CD4-positive, alpha-beta T cell treated with Interleukin-17A for 1 hour (primary cell): Measurements from ENCODE around the gene FBLN2.

Experiments used
- DNase-seq: peaks from one replicate; pipeline ENCODE4 v3.0.0-alpha.2; 2020

The FBLN2 gene

DNA sequence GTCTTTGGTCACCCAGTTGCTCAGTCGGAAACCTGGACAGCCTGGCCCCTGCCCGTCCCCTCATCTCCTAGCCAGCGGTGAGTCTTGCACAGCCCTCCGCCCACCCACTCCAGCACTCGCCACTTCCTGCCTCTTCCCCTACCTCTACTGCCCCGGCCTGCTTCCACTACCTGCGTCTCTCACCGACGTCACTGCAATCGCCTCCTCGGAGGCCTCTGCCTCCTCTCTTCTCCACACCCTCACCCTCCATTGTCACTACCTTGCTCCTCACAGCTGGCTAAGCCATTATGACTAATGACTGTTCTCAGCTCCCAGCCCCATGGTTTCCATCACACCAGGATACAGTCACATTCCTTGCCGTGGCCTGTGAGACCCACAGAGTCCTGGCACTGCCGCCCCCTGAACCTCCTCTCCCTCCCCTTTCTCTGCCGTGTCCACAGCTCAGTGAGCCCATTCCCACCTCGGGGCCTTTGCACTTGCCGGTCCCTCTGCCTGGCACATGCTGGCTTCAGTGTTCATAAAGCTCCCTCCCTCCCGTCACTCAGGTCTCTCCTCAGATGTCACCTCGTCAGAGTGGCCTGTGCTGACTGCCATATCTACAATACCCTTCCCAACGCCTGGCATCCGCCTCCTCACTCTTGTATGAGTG is 104.8 kb downstream of the FBLN2 start:
- peak; percentile 11 for DNase-seq

DNA sequence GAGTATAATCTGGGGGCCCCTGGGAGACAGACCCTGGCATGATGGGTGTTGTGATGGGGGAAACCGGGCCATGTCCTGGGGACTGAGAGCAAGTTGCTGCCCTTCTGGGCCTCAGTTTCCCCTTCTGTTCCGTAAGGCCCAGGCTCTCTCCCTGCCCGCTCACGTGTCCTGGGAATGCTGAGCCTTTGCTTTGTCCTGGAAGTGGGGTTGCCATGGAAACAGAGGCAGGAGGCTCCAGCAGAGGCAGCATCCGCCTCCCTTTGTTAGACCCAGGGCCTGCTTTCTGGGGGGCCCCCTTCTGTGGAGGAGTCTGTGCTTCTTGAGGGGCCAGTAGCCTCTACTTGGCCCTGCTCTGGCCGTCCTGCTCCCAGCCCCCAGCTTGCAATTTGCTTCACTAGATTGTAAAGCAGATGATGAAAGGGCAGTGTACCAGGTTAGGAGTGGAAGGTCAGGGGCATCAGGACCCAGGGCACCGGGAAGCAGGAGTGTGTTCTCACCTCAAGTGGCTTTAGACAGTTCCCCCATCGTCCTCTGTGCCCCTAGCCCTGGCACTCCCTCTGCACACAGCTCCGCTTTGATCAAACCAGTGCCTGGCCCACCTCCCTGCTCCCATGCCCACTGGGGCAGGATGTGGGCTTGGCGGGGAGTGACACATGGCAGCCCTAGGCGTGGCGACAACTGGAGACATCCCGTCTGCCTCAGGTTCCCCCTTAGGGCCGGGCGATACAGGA is 105.6 kb downstream of the FBLN2 start:
- DNase-seq = peak; percentile 35

DNA sequence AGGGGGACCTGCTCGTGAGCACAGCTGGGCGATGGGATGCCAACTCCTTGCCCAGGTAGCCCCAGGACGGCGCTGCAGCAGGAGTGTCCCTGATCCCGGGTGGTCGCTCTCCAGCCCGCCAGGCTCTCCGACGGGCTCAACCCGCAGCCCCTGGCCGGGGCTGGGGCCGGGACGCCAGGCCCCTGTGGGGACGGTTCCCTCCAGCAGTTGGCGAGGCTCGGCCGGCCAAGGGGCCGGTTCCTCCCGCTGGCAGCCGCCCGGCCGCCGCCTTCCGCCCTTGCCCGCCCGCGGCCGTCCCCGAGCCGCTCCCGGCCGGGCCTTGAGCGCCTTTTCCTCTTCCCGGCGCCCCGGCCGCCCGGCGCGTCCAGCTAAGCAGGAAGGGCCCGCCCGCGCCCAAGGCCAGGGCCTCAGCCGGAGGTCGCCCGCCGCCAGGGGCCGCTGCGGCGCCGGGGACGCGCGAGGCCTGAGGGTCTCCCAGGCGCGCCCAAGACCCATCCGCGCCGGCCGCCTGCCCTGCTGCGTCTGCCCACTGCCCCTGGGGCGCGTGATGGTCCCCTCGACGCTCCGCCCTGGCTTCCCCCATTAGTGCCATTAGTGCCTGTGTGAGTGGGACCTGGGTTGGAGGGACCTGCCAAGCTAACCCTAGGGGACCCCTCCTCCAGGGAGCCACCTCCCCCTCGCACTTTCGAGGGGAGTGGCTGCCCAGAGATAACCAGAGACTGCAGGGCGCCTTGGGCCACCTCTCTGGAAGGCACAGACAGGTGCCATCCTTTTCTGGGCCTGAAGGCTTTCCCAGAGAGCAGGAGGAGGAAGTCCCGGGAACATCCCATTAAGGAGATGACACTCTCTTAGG is 106.4 kb downstream of the FBLN2 start:
- no peak for DNase-seq

DNA sequence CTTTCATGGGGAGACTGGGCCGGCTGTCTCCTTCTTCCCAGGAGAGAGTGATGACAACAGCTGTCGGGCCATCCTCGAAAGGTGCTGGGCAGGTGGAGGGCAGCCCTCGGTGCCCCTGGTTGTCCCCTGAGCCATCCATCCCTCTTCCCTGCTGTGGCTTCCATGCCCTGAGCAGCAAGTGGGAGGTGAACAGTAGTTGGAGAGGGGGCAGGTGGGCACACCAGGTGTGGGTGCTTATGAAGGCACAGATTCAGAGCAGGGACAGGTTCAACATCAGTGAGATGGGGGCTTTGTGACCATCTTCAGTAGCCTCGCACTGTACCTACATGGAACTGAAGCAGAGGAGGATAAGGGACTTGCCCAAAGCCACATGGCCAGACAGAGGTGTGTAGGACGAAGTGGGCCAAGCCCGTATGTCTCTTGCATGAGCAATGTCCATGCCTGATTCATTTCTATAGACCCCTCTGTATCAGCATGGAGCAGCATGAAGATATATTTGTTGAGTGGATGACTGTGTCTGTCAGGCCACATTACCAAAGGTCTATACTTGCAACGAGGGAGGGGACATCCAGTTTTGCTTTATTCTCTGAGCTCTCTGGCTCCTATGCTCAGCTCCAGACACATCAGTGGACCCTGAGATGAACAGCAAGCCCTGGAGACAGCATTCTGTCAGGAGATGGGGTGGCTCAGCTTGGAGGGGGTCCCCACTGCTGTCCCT is 107.8 kb downstream of the FBLN2 start:
- DNase-seq = no peak

GRCh38 chr3:13657660-13658435 is 108.9 kb downstream of the FBLN2 start:
- DNase-seq = peak; percentile 74

GRCh38 chr3:13658681-13659080 is 109.8 kb downstream of the FBLN2 start:
- no peak for DNase-seq

DNA sequence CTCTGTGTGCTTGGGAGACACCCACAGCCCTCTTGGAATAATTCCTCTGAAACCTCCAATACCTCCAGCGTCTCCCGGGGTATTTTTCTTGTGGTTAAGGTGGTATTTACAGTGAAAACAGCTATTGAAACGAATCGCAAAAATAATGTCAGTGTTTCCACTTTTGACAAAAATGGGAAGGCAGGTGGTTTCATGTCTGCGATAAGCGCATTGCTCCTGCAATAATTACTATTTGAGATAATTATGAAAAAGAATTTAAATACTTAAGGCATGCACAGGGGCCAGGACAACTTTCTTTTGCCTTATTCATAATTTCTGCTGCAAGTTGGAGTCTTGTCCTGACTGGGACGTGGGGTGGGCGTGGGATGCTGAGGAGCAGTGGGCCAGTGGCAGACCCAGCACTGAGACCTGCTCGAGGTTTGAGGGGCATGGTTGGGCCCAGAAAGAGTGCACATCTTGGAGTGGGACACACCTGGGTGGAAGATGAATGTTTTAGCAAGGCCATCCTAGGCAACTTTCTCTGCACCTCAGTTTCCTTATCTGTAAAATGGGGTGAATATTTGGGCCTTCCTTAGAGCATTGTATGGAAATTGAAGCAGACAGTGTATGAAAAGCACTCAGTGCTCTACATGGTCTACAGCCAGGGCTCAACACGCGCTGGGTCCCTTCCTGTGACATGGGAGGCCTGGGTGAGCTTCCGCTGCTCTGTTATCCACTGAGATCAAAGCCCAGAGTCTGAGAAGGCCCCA is 110.5 kb downstream of the FBLN2 start:
- no peak for DNase-seq

DNA sequence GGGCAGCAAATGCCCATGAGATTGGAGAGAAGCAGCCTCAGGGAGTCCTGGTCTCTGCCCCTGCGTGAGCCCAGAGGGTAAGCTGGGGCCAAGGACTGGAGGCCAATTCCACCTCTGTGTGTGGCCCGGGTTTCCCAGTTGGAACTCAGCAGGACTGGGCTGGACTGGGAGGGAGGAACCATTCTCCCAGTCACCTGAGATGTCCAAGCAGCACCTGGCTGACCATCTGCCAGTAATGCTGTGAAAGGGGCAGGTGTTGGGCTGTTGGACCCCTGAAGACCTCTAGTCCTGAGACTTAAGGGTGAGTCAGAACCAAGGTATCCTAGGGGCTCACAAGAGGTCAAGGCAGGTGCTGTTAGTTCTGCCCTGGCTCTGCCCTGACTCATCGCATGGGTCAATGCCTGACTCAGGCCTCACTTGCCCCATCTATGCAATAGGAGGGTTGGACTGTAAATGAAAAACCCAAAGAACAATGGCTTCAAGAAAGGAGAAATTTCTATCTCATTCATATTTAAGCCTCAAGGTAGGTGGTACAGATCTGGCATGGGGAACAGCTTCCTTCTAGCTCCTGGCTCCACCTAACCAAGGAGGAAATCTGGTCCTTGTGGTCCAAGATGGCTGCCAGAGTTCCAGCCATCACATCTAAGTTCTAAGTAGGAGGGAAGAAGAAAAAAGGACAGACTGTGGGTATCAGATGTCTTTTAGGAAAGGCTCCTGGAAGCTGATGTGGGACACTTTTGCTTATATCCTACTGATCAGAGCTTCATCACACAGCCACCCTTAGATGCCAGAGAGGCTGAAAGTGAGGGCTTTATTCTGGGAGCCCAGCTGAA is 111.3 kb downstream of the FBLN2 start:
- no peak for DNase-seq

GRCh38 chr3:13661121-13661520 is 112.2 kb downstream of the FBLN2 start:
- DNase-seq = no peak

DNA sequence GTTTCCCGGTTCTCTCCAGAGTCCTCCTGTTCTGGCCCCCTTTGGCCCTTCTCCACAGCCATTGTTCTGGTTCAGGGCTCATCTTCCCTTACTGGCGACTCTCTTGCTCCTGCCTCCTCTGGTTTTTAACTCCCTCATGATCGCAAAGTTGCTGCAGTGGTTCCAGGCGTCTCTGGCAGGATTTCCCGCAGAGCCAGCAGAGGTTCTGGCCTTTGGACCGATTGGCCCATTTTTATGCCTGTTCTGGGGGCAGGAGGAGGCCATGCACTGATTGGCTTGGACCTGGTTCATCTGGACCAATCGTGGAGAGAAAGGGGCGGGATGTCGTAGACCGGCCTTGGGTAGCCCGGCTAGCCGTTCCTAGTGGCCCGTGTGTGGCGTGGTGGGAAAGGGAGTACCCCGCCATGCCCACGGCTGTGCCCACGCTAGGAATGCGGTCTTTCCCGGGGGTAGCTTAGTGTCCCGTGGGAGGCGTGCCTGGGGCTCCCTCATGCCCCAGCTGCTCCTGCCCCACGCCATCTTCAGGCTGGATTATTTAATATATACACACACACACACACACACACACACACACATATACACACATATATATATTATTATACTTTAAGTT is 113.4 kb downstream of the FBLN2 start:
- DNase-seq = no peak

- no peak for DNase-seq
These were observed 115.0 kb downstream of the FBLN2 start for GRCh38 chr3:13663781-13664535.

GRCh38 chr3:13665582-13666226 is 116.8 kb downstream of the FBLN2 start:
- DNase-seq = no peak

- no peak for DNase-seq
These were observed 117.3 kb downstream of the FBLN2 start for GRCh38 chr3:13666227-13666619.

GRCh38 chr3:13666781-13667709 is 118.1 kb downstream of the FBLN2 start:
- DNase-seq = no peak

- no peak for DNase-seq
These were observed 119.2 kb downstream of the FBLN2 start for GRCh38 chr3:13668136-13668535.

DNA sequence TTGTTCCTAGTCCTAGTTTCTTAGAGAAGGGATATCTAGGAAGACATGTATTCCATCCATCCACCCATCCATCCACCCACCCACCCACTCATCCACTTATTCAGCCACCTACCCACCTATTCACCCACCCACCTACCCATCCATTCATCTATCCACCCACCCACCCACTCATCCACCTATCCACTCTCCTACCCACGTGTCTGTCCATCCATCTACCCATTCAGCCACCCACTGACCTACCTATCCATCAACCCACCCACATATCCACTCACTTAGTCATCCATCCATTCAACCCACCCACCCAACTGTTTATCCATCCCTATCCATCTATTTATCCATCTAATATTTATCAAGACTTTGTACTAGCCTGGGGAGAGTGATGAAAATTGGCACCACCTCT is 120.5 kb downstream of the FBLN2 start:
- no peak for DNase-seq

DNA sequence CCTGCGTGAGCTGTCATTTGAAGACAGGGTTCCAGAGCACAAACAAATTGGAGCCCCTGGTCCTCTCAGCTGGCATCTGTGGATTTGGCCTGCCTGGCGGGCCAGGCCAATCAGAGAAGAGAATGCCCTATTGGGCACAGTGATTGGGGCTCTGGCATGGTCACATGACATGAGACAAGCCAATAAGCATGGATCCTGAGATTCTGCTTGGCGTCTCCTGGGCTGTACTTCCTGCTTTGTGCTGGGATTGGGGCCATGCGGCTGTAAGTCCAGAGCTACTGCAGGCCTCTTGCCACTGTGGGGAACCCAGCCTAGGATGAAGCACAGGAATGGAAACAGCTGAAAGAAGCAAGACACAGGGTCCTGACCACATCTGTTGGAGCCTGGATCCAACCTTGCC is 121.4 kb downstream of the FBLN2 start:
- no peak for DNase-seq
